OCI-LY7 (cell line): ENCODE measurements around the gene CSNK1G2. TPM values are rescaled to one million over a fixed set of nuclear protein-coding genes. Genes with fewer than 3 reads are reported as not detected.

Source experiments
- BruUV-seq: library from RNA; stranded (reverse); fragments of 400-500 nt; replicated peaks from 2 replicates; lab custom pipeline; 2021; lab: Mats Ljungman, UMichigan
- CTCF ChIA-PET: fragments of 300-600 bp; sonication (Branson Sonifier 250); formaldehyde crosslinking; loops from one replicate; lab custom pipeline; 2022; ENCODE audit warnings: antibody characterized with exemption; ENCODE audit not compliant: unreplicated experiment; lab: Charles Lee
- POLR2A ChIA-PET: fragments of 300-600 bp; sonication (Branson Sonifier 250); formaldehyde crosslinking; loops from one replicate; lab custom pipeline; 2022; ENCODE audit warnings: antibody characterized with exemption; lab: Charles Lee
- DNase-seq: peaks from one replicate; pipeline ENCODE4 v3.0.0-alpha.2; 2015; ENCODE audit warnings: low spot score
- H2AFZ ChIP-seq: fragments of 200-600 bp; sonication (generic), shearing (Covaris generic); 2 replicates; pipeline ENCODE4 v1.6.1; 2014; ENCODE audit warnings: mild to moderate bottlenecking, antibody characterized with exemption, low read length, moderate library complexity
- H3K27ac ChIP-seq: fragments of 200-600 bp; sonication (generic); 2 replicates; pipeline ENCODE4 v1.5.1; 2014; ENCODE audit warnings: mixed run types, low read depth, mild to moderate bottlenecking, moderate library complexity, low read length, inconsistent platforms; ENCODE audit not compliant: poor library complexity, severe bottlenecking
- H3K36me3 ChIP-seq: fragments of 200-600 bp; sonication (generic); 2 replicates; pipeline ENCODE4 v1.6.1; 2014; ENCODE audit warnings: mild to moderate bottlenecking, antibody characterized with exemption, low read length, moderate library complexity, mixed read lengths; ENCODE audit not compliant: insufficient read depth
- H3K4me1 ChIP-seq: fragments of 200-600 bp; sonication (generic); 2 replicates; pipeline ENCODE4 v1.5.1; 2014; ENCODE audit warnings: mild to moderate bottlenecking, low read length; ENCODE audit not compliant: insufficient read depth, poor library complexity, severe bottlenecking
- H3K4me2 ChIP-seq: fragments of 200-600 bp; sonication (generic); 2 replicates; pipeline ENCODE4 v1.6.1; 2014; ENCODE audit warnings: mild to moderate bottlenecking, low read length
- H3K4me3 ChIP-seq: fragments of 200-600 bp; sonication (generic); 2 replicates; pipeline ENCODE4 v1.5.1; 2014; ENCODE audit warnings: mild to moderate bottlenecking, low read depth, low read length; ENCODE audit not compliant: poor library complexity, severe bottlenecking
- H3K79me2 ChIP-seq: fragments of 200-600 bp; sonication (generic); 2 replicates; pipeline ENCODE4 v1.6.1; 2016; ENCODE audit warnings: low read depth, mild to moderate bottlenecking, low read length, moderate library complexity, mixed read lengths; ENCODE audit not compliant: insufficient read depth
- H3K9me2 ChIP-seq: fragments of 200-600 bp; sonication (generic); 2 replicates; pipeline ENCODE4 v1.6.1; 2016; ENCODE audit warnings: mild to moderate bottlenecking, low read length, mixed read lengths; ENCODE audit not compliant: insufficient read depth
- H3K9me3 ChIP-seq: fragments of 200-600 bp; sonication (generic); 2 replicates; pipeline ENCODE4 v1.6.1; 2014; ENCODE audit warnings: mild to moderate bottlenecking, mixed run types, low read length, mixed read lengths
- H4K20me1 ChIP-seq: fragments of 200-600 bp; sonication (generic); 2 replicates; pipeline ENCODE4 v1.6.1; 2014; ENCODE audit warnings: mild to moderate bottlenecking, antibody characterized with exemption, low read length, moderate library complexity, mixed read lengths; ENCODE audit not compliant: insufficient read depth
- EZH2phosphoT487 ChIP-seq: fragments of 200-600 bp; sonication (generic); IDR thresholded peaks from 2 replicates; pipeline ENCODE4 v1.6.1; 2018; ENCODE audit warnings: low read depth, borderline replicate concordance, mild to moderate bottlenecking, mixed run types, antibody characterized with exemption, low read length, moderate library complexity, mixed read lengths
- intact Hi-C: fragments of 100-400 bp; cut with micrococcal nuclease; formaldehyde crosslinking; loops from one replicate; pipeline ENCODE4 v1.10.0; 2022; ENCODE audit not compliant: unreplicated experiment
- total RNA-seq, 2 experiments: library from RNA; depleted of rRNA in 1 of 2; stranded (reverse); fragments of >200 nt in 1 of 2; shearing (Covaris generic) in 1 of 2; gene quantifications; 2 replicates each; pipeline ENCODE4 v1.2.3, GENCODE V29; 2014 to 2022
- TF ChIP-seq, protein P1 (sequence below): fragments of 200-600 bp; sonication (generic); conservative IDR thresholded peaks from 2 replicates; pipeline ENCODE4 v1.5.1; 2014; ENCODE audit warnings: mild to moderate bottlenecking, antibody characterized with exemption, low read length, moderate library complexity, mixed read lengths

The CSNK1G2 gene
- total RNA-seq, 2 experiments from 2014 or later, result 95.9 to 133 TPM

DNA sequence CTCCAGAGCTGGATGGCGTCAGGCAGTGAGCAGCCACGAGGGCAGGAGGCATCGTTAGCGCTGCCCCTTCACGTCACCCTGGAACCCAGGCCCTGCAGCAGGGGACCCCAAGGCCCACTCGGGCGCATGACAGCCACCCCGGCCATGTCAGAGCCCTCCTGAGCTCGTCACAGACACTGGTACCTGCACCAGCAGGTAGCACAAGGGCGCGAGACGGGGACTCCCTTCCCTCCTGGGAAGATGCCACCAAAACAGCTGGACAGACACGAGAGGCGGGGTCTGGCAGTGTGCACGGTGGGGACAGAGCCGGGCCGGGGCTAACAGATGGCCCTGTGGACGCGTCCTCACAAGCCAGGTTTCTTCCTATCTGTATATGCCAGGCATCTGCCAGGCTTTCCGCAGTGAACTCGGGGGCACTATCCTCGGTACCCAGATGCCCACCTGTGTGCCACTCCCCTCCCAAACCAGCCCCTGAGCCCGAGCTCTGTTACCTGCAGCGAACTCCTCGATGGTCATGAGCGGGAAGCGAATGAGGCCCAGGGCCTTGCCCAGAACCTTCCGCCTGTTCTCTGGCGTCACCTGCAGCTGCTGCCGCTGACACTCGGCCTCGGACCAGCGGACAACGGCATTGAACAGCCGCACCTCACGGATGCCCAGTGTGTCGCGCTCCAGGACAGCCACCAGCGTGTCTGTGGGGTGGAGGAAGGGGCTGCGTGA is 48.7 kb downstream of the CSNK1G2 start:
- ChIA-PET CTCF (no interaction called here), POLR2A (no interaction called here)
- no peak overlapping the region for H2AFZ ChIP-seq
- no peaks in the 10 kb centered on the region for H3K9me3 ChIP-seq
- H3K4me2 ChIP-seq, result no peak overlapping the region
- intact Hi-C loops, result no loop called here
- no peak for DNase-seq
- peaks cover 86% of the 10 kb centered on the region for H3K36me3 ChIP-seq
- H4K20me1 ChIP-seq, result no peaks in the 10 kb centered on the region
- no peak overlapping the region for H3K27ac ChIP-seq
- H3K79me2 ChIP-seq, result no peaks in the 10 kb centered on the region
- BruUV-seq, result no TSS peak
- H3K4me3 ChIP-seq, result no peak overlapping the region
- no peaks in the 10 kb centered on the region for H3K4me1 ChIP-seq
- TF ChIP-seq EZH2phosphoT487, result no peak
- TF ChIP-seq, protein P1, sequence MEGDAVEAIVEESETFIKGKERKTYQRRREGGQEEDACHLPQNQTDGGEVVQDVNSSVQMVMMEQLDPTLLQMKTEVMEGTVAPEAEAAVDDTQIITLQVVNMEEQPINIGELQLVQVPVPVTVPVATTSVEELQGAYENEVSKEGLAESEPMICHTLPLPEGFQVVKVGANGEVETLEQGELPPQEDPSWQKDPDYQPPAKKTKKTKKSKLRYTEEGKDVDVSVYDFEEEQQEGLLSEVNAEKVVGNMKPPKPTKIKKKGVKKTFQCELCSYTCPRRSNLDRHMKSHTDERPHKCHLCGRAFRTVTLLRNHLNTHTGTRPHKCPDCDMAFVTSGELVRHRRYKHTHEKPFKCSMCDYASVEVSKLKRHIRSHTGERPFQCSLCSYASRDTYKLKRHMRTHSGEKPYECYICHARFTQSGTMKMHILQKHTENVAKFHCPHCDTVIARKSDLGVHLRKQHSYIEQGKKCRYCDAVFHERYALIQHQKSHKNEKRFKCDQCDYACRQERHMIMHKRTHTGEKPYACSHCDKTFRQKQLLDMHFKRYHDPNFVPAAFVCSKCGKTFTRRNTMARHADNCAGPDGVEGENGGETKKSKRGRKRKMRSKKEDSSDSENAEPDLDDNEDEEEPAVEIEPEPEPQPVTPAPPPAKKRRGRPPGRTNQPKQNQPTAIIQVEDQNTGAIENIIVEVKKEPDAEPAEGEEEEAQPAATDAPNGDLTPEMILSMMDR, result no peak
- no peaks in the 10 kb centered on the region for H3K9me2 ChIP-seq

DNA sequence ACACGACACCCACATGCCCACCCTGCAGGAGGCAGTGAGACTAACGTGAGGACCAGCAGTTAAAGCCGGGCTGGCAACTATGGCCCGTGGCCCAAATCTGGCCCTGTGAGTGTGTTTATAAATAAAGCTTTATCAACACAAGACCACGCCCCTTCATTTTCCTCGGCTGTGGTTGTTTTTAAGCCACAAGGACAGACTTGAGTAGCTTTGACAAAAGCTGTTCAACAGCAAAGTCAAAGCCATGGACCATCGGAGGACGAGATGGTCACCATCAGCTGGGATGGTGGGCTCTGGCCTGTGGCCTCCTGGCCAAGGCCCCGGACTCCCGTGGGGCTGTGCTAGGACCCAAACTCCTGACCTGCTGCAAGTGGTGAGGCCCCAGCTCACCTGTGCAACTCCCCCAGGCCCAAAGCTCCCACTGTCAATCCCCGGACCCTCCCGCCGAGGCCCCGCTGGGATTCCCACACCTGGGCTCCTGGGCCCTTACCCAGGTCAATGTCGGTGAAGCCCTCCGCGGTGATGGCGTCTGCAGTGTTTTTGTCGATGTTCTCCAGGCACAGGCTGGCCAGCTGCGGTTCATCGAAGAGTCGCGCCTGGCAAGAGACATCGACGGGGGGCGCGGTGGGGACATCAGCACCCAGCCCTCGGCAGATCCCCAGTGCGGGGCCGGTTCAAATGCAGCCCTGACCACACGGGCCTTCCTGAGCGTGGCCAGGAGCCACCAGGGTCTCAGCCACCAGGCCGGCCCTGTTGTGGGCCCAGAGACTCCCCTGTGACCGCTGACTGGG is 49.5 kb downstream of the CSNK1G2 start:
- H3K79me2 ChIP-seq, result no peaks in the 10 kb centered on the region
- H4K20me1 ChIP-seq, result no peaks in the 10 kb centered on the region
- BruUV-seq, result no TSS peak
- H3K27ac ChIP-seq, result no peak overlapping the region
- TF ChIP-seq, protein P1, result no peak
- TF ChIP-seq EZH2phosphoT487, result no peak
- DNase-seq, result no peak
- no peak overlapping the region for H2AFZ ChIP-seq
- H3K4me3 ChIP-seq, result no peak overlapping the region
- H3K9me2 ChIP-seq, result no peaks in the 10 kb centered on the region
- intact Hi-C loops, result no loop called here
- H3K36me3 ChIP-seq, result peaks cover 79% of the 10 kb centered on the region
- no peaks in the 10 kb centered on the region for H3K9me3 ChIP-seq
- ChIA-PET POLR2A (no interaction called here), CTCF (no interaction called here)
- no peak overlapping the region for H3K4me2 ChIP-seq
- H3K4me1 ChIP-seq, result no peaks in the 10 kb centered on the region
